WERI-Rb-1 (cell line): ENCODE data around the gene TMUB1.
A peak's percentile ranks its signal among the peaks of the same experiment; 100 is the strongest.

Source experiments
- DNase-seq: peaks from one replicate; pipeline ENCODE4 v3.0.0-alpha.2; 2020
- H3K27ac ChIP-seq: fragments of 250-450 bp; sonication (Bioruptor Pico); 2 replicates; pipeline ENCODE4 v1.5.1; 2020; ENCODE audit warnings: mild to moderate bottlenecking, moderate library complexity
- H3K27me3 ChIP-seq: fragments of 250-450 bp; sonication (Bioruptor Pico); 2 replicates; pipeline ENCODE4 v1.5.1; 2021; ENCODE audit warnings: mild to moderate bottlenecking, low read depth, moderate library complexity; ENCODE audit not compliant: insufficient read depth, severe bottlenecking
- H3K36me3 ChIP-seq: fragments of 250-450 bp; sonication (Bioruptor Pico); 2 replicates; pipeline ENCODE4 v1.5.1; 2020; ENCODE audit warnings: mild to moderate bottlenecking, moderate library complexity
- H3K4me3 ChIP-seq: 2 replicates; pipeline ENCODE4 v1.5.1; 2011; ENCODE audit warnings: low read depth, mild to moderate bottlenecking, control low read depth, low read length
- H3K9me3 ChIP-seq: fragments of 250-450 bp; sonication (Bioruptor Pico); 2 replicates; pipeline ENCODE4 v1.5.1; 2021; ENCODE audit warnings: mild to moderate bottlenecking, moderate library complexity; ENCODE audit not compliant: severe bottlenecking
- CTCF ChIP-seq: IDR thresholded peaks from 2 replicates; pipeline ENCODE4 v1.5.1; 2011; ENCODE audit warnings: low read depth, mild to moderate bottlenecking, control low read depth, inconsistent platforms, low read length

The TMUB1 gene

GRCh38 chr7:151125846-151126481 is 42.7 kb upstream of the TMUB1 start:
- Histone ChIP-seq H3K4me3 (no peak overlapping the region), H3K27ac (no peak overlapping the region), H3K27me3 (no peaks in the 10 kb centered on the region), H3K36me3 (peaks cover 68% of the 10 kb centered on the region), H3K9me3 (no peaks in the 10 kb centered on the region)
- no peak for TF ChIP-seq CTCF
- DNase-seq: no peak

GRCh38 chr7:151125470-151125845 is 42.2 kb upstream of the TMUB1 start:
- no peaks in the 10 kb centered on the region for H3K27me3 ChIP-seq
- peaks cover 71% of the 10 kb centered on the region for H3K36me3 ChIP-seq
- no peak overlapping the region for H3K4me3 ChIP-seq
- DNase-seq: no peak
- no peak for TF ChIP-seq CTCF
- no peaks in the 10 kb centered on the region for H3K9me3 ChIP-seq
- no peak overlapping the region for H3K27ac ChIP-seq

GRCh38 chr7:151124899-151125399 is 41.7 kb upstream of the TMUB1 start:
- TF ChIP-seq CTCF: no peak
- H3K4me3 ChIP-seq: no peak overlapping the region
- no peak for DNase-seq
- no peak overlapping the region for H3K27ac ChIP-seq
- H3K9me3 ChIP-seq: no peaks in the 10 kb centered on the region
- no peaks in the 10 kb centered on the region for H3K27me3 ChIP-seq
- H3K36me3 ChIP-seq: peaks cover 72% of the 10 kb centered on the region

GRCh38 chr7:151124481-151124880 is 41.2 kb upstream of the TMUB1 start:
- no peak for TF ChIP-seq CTCF
- peaks cover 72% of the 10 kb centered on the region for H3K36me3 ChIP-seq

GRCh38 chr7:151123822-151124464 is 40.6 kb upstream of the TMUB1 start:
- Histone ChIP-seq H3K4me3 (no peak overlapping the region), H3K36me3 (peaks cover 72% of the 10 kb centered on the region), H3K9me3 (no peaks in the 10 kb centered on the region), H3K27me3 (no peaks in the 10 kb centered on the region), H3K27ac (no peak overlapping the region; the same call in 1 of the 2 replicates)
- TF ChIP-seq CTCF: peak; percentile 99
- peak; percentile 82 for DNase-seq

More at GRCh38 chr7:151124481-151124880, 41.2 kb upstream of the TMUB1 start:
- Histone ChIP-seq H3K27me3 (no peaks in the 10 kb centered on the region), H3K27ac (no peak overlapping the region; the same call in 1 of the 2 replicates), H3K9me3 (no peaks in the 10 kb centered on the region), H3K4me3 (no peak overlapping the region)
- DNase-seq: no peak
